ENCODE results near the gene RPGRIP1L. TPM values are rescaled to one million over a fixed set of nuclear protein-coding genes. Genes with fewer than 3 reads are reported as not detected.
"Not testable (repeated sequence)": the region's sequence is repeated elsewhere in the genome, so short reads cannot be mapped to it uniquely, and the experiment has no call there.

The RPGRIP1L gene
- total RNA-seq, 1 experiment from 2014 or later = 22.3 TPM

DNA sequence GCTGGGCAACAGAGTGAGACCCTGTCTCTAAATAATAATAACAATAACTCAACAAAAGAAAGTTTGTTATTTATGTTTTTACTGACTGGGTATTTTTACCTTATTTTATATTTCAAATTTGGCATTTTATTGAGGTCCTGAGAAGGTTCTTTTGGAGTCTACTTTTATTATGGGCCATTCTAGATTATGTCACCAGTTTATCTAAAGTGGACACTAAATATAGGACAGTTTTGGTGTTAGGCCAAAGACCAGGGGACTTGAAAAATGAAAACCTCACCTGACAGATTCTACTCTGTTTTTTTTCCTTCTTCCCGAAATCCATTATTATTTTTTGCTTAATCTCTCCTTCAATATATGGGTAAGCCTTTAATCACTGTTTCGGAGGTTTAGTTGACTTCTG is 8.4 kb upstream of the RPGRIP1L start:
- DNase-seq (ENCODE audit: low read depth) = no peak

DNA sequence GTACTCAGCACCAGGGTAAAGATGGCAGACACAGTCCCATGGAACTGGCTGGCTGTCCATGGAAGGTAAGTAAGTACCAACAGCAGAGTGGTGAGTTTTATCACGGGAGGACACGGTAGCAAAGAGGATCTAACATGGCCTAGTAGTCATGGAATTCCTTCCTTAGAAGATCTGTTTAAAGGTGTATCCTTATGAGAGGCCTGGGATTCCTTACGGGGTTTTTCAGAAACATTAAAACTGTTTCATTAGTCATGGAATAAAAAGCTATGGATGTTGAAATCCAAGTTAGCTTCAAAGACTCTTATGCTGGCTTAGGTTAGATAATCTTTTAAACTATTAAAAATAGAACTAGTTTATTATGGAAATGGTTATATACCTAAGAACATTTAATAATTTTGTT is 7.7 kb upstream of the RPGRIP1L start:
- no peak for DNase-seq (ENCODE audit: low read depth)

DNA sequence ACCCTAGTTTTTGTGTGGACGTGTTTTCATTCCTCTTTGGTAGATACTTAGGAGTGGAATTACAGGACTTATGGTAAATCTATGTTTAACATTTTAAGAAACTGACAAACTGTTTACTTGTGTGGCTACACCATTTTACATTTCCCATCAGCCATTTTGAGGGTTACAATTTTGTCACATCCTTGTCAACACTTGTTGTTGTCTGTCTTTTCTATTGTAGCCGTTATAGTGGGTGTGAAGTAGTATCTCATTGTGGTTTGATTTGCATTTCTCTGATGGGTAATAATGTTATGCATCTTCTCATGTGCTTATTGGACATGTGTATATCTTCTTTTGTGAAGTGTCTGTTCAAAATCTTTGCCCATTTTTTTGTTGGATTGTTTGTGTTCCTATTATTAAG is 4.8 kb upstream of the RPGRIP1L start:
- DNase-seq (ENCODE audit: low read depth) = no peak

DNA sequence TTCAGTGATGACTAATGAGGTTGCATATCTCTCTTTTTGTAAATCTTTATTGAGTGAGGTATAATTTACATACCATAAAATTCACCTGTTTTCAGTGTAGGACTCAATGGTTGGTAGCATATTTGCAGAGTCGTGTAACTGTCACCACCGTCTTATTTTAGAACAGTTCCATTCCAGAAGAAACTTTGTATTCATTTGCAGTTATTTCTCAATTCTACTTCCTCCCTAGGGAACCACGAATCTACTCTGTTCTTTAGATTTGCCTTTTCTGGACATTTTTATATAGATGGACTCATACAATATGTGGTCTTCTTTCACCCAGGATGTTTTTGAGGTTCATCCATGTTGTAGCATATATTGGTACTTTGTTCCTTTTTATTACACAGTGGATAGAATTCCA is 4.0 kb upstream of the RPGRIP1L start:
- no peak for DNase-seq (ENCODE audit: low read depth)

DNA sequence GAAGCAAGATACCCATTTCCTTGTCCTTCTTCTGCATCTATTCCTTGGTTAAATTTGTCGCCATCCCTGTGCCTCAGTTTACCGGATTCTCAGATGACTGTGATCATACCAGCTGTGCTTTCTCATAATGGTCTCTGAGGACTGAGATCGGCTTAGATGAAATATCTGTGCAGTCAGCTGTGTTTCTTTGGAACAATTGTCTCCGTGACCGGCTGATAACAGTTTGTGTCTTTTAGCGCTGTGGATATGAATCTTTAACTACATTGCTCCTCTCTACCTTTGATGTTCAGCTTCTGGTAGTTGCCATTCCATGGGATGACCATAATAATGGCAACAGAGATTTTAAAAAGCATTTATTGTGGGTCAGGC is 770 bp upstream of the RPGRIP1L start:
- peak; percentile 24 for DNase-seq (ENCODE audit: low read depth)

DNA sequence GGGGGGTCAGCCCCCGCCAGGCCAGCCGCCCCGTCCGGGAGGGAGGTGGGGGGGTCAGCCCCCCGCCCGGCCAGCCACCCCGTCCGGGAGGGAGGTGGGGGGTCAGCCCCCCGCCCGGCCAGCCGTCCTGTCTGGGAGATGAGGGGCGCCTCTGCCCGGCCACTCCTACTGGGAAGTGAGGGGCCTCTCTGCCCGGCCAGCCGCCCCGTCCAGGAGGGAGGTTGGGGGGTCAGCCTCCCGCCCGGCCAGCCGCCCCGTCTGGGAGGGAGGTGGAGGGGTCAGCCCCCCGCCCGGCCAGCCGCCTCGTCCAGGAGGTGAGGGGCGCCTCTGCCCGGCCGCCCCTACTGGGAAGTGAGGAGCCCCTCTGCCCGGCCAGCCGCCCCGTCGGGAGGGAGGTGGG is 5.4 kb downstream of the RPGRIP1L start:
- not testable (repeated sequence) for DNase-seq (ENCODE audit: low read depth)

DNA sequence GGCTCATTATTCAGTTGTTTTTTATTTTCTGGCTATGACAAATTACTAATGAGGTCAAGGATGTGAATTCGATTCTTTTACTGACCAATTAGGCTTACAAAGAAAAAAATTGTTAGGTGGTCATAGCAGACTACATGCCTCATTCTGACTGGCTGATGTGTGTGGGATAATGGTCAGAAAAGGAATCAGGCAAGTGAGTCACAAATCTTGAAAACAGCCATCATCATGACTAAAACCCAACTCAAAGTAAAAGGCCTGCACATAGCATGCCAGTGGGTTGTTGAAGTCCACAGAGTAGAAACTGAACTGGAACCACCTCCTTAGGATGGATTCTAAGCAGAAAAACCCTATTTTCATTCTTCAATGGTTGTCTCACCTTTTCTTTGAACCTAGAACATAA is 8.6 kb downstream of the RPGRIP1L start:
- DNase-seq (ENCODE audit: low read depth) = peak; percentile 87

DNA sequence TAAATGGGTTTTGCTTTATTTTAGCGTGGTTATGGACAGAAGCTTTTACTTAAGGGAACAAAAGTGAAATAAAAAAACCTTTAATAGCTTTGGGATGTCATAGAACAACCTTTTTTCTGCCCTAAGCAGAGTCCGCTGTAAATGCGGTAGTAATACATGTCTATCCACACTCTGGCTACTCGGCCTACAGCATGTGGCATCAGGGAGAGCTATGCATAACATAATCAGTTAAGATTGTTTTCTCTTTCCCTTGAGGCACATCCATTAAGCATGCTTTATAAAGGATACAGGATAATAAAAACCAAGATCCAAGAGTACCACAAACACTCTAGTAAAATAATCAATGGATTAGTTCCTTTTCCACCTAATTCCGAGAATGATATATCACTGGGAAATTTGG is 10.3 kb downstream of the RPGRIP1L start:
- DNase-seq (ENCODE audit: low read depth) = no peak

DNA sequence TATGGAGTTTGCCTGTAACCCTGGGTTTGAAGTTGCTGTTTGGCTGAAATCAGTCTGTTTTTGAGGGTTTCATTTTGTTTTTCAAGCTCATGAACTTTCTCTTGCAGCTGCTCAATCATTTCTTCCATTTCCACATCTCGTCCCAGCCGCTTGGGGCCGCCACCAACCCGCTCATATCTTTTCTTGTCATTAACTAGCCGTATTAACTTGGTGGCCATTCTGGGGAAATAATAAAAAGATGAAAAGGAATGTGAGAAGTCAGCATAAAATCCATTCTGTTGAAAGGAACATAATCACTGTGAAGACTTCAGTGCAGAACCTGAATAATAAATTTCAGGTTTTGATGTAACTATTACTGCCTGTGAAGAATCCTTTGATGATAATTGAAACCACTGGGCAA is 11.5 kb downstream of the RPGRIP1L start:
- no peak for DNase-seq (ENCODE audit: low read depth)

DNA sequence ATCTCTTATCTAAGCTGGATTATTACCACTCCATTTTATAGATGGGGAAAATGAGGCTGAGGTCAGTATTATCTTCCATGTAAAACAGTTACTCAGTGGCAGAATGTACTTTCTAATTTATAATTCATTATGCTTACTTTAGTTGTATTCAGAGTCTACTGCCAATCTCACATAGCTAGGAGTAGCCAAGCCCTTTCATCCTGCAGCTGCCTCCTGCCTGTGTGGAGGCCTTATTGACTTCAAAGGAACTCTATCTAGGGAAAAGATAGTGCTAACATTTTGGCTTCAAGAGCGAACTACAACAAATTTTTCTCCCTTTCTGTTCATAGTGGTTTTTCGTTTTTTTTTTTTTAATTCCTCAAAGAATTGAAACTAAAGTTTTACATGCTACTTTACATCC is 12.9 kb downstream of the RPGRIP1L start:
- DNase-seq (ENCODE audit: low read depth) = no peak

DNA sequence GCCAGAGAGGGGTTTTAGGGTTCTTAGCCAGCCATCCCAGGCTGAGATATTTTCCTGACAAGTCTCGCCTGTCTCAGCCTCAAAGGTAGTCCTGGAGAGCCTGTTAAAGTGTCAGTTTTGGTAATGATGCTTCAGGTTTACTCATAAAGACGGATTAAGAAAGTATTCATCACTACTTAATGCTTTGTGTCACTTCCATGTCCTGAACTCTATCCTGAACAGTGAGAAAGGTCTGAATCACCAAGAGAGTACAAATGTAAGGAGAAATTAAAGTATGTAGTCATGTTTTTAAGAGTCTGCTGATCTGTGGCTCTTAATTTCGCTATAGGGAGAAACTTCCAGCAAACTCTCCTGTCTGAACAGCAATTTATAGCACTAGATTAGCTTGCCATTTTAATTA is 14.0 kb downstream of the RPGRIP1L start:
- peak; percentile 41 for DNase-seq (ENCODE audit: low read depth)

DNA sequence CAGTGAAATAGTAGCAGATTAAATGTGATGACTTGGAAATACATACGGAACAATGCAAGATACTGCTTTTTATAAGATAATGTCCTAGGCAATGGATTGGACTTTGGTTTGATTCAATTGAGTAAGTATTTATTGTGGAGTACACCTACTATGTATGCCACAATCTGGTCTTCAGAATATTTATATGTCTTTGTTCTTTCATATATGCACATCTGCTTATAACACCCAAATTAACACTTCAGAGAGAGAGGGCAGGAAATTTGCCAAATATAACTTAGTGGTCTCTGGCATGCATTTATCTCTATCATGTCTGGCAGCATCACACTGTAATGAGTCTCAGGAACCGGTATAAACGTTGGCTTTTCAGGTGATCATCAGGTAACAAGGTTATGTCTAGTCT is 16.9 kb downstream of the RPGRIP1L start:
- no peak for DNase-seq (ENCODE audit: low read depth)

DNA sequence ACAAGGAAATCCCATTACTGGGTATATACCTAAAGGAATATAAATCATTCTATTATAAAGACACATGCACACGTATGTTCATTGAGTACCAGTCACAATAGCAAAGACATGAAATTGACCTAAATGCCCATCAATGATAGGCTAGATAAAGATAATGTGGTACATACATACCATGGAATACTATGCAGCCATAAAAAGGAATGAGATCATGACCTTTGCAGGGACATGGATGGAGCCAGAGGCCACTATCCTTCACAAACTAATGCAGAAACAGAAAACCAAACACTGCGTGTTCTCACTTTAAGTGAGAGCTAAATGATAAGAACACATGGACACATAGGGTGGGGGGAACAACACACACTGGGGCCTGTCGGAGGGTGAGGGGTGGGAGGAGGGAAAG is 18.3 kb downstream of the RPGRIP1L start:
- DNase-seq (ENCODE audit: low read depth) = not testable (repeated sequence)

DNA sequence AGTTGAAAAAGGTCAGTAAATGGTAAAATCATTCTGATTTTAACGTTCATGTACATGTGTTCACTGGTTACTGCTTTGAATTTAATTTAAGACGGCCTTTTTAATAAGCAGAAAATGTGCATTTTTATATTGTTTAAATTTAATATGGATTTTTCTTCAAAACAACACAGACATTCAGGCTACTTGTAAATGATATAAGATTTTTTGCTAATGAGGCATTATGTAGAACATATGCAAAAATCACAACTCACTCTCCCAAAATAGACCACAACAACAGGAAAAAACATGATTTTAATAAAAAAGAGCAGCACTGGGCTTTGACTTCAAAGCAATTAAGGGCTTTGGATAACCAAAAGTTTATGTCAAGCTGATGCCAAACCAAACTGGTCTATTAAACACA is 22.3 kb downstream of the RPGRIP1L start:
- DNase-seq (ENCODE audit: low read depth) = no peak

DNA sequence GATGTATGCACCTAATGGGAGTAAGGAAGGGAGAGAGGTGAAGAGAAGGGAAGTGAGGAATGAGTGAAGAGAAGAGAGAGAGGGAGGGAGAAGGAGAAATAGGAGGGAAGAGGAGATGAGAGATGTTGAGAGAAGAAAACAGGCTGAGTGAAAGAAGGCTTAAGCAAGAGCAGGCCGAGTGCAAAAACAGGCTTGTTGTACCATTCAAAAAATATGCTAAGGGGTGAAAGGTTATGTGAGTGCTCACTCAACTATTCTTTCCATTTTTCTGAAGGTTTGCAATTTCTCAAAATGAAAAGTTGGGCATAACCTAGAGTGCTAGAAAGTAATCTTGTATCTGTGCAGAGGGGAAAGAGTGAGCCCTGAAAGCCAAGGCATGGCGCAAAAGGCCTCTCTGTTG is 22.9 kb downstream of the RPGRIP1L start:
- no peak for DNase-seq (ENCODE audit: low read depth)

DNA sequence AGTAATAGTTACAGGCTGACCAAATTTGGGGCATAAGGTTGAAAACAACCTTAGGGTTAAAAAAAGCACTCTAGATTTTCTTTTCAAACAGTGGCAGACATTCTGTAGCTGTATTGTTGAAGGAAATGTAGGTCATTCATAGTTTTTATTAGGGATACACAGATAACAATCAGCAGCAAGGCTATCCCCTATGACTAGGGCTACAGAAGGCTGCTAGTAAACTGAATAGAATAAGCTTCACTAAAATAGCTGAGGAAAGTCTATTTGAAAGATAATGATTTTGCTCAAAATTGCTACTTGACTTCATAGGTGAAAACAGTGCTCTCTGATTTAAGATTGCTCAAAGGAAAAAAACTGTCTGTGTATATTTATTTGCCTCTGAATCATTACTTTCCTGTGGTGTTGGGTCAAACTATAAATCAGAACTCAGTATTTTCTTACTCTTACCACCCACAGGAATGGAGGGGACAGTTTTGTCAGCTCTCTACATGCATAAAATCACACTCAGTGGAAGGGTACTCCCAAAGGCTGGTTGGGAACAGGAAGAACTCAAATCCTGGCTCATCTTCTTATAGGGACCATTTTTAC is 24.8 kb downstream of the RPGRIP1L start:
- no peak for DNase-seq (ENCODE audit: low read depth)

DNA sequence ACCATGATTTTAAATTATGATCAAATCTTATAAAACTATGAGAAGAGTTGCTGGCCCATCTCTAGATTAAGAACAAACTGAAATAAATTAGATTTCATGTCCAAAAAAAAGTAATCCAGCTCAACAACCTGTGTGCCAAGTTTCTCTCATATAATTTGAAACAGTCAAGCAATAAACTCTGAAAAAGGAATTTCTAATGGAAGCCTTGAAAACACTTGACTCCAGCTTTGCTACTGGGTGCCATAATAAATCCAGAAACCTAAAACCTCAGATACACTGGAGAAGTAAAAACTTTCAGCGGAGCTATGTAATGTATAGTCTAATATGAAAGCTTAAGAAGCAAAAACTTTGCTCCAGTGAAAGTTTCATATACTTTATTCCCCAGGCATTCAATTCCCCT is 25.5 kb downstream of the RPGRIP1L start:
- no peak for DNase-seq (ENCODE audit: low read depth)

DNA sequence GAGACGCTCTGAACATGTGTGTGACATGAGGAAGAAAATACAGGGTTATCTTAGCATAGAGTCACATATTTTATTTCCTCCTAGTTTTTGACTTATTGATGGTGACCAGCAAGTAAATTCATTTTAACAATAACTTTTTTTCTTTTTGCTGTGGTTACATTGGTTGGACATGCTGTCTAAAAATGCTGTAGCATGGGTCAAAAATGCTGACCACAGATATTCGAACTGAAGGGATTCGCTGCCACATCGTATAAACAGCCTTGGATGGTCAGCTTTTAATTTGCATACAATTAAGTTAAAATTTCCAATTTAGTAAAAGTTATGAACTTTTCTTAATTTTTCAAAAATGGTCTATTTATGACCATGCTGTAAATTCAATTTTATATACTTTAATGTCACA is 30.5 kb downstream of the RPGRIP1L start:
- DNase-seq (ENCODE audit: low read depth) = no peak

DNA sequence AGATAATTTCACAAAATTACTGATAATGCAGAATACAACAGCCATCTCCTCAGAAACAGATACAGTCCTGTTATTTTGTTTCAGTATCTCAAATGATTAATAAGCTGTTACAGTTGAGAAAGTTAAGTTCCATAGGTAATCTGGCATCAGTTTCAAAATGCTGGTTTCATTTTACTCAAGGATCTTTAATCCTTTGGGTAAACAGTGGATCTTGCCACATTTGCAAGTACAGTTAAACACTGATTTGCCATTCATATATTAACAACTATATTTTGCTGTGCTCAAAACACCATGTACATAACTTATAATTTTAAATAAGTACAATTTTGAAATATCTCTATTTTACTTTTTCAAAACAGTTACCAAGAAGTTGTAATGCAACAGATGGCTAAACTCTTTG is 31.2 kb downstream of the RPGRIP1L start:
- no peak for DNase-seq (ENCODE audit: low read depth)

DNA sequence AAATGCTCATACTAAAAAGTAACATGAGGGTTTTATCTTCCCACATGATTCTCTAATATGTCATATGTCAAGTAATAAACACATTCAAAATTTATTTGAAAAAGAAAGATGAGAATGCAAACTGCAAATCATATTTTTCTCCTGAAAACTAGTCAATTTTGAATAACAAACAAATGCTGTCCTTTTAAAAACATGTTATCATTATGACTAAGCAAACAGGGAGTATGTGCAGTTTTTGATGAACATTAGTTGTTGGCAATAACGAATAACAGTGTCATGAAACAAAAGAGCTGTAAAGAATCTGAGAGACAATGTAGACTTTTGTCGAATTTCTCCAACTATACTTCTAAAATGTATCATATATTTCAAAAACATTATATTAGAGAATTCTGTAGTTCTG is 34.8 kb downstream of the RPGRIP1L start:
- DNase-seq (ENCODE audit: low read depth) = peak; percentile 41

DNA sequence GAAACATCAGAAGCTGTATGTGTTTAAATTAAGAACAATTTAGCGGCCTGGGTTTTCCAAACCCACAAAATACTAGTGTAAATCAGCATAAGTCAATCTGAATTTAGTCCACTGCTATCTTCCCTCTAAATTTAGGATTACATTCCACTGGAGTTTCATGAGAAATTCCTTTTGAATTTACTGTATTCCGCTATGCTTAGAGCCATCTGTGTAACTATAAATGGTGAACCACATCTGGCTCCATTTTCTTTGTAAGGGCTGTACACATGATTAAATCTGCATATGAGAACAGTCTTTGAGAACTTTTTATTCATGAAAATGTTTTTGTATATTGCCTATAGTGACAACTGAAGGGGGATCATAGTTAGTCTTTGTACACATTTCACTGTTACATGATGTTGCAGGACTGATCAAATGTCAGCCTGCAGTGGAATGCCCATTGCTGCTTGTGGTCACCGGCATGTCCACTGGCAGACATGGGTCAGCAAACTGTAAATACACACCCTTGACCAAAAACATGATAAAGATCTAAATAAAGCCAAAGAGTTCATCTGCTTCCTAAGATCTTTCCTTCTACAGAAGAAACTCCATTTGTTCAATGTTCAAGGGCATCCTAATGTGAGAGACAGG is 36.8 kb downstream of the RPGRIP1L start:
- peak; percentile 56 for DNase-seq (ENCODE audit: low read depth)

DNA sequence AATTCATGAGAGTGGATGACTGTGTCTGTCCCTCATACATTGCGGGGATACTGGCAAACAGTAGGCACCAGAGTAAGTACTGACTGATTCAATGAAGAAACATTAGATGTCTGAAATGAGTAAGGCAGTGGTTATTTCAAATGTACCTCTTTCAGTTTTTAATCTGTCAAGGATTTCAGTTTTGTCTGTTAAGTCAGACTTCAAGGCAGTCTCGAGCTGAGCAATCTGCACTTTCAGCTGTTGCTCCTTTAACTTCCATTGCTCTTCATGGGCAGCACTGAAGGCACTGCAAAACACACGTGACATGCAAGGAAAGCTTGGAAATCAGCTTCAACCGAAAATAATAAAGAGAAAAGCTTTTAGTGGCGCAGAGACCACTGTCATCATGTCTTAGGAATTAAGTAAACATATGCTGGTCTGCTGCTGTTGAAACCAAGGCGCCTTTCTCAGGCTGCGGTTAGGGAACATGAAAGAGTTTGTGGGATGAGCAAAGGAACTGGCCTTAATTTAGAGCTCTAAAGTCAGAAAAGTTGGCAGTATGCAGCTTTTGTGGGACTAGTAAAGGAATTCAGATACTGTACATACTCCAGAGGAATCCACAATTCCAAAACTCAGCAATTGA is 38.8 kb downstream of the RPGRIP1L start:
- peak; percentile 96 for DNase-seq (ENCODE audit: low read depth)

DNA sequence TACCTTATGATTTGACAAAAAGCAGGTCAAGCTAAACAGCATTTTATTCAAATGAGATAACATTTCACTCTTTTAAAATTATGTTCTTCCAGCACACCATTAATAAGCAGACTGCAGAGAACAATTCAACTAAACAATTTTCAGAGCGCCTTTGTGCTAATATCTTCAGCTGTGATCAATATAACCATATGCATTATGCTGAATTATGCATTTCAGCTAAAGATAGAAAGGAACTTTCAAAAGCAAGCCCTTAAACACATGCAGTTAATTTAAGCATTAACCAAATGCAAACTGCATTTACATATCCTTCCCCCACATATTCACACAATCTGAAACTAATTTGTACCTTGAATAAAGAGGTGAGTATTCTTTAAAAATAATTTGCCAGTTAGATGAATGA is 41.6 kb downstream of the RPGRIP1L start:
- DNase-seq (ENCODE audit: low read depth) = no peak

DNA sequence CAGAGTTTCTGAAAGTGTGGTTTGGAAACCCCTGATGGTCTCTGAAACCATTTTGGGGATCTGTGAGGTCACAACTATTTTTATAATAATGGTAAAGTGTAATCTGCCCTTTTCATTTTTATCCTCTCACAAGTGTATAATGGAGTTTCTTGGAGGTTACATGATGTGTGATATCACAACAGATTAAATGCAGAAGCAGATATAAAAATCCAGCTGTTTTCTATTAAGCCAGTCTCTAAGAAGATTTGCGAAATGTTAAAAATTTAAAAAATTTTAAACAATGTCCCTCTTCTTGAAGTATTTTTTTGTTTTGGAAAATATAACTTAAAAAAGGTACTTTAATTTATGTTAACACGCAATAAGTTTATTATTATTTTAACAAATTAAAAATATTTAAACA is 48.7 kb downstream of the RPGRIP1L start:
- no peak for DNase-seq (ENCODE audit: low read depth)

All from LHCN-M2 (cell line).